Measurements from ENCODE around the gene RGS6. TPM values are rescaled to one million over a fixed set of nuclear protein-coding genes. Genes with fewer than 3 reads are reported as not detected.

Gene RGS6
- total RNA-seq, 1 experiment from 2014 or later, result not detected

DNA sequence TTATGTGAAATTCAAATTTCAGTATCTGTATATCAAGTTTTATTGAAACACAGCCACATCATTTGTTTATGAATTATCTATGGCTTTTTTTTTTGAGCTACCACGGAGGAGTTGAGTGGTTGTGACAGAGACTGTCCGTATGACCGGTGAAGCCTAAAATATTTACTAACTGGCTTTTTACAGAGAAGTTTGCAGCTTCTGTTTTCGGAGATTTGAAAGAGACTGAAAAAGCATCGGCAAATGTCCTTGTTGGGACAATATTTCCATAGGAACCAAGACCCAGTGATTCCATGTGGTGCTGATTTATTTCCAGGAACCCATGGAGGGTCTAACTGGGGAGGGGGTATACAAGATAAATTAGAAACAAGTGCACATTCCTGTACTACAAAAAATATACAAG is 56.2 kb downstream of the RGS6 start:
- H3K9me3 ChIP-seq (ENCODE audit: low read length), result no peaks in the 10 kb centered on the region
- H3K36me3 ChIP-seq (ENCODE audit: low read depth, low read length), result no peaks in the 10 kb centered on the region
- no peaks in the 10 kb centered on the region for H4K20me1 ChIP-seq (ENCODE audit: low read length)
- no peak for TF ChIP-seq EZH2phosphoT487 (IDR thresholded peaks at IDR 0.05; ENCODE audit: borderline replicate concordance, low read length)
- TF ChIP-seq EZH2 (IDR thresholded peaks at IDR 0.05; ENCODE audit: low read length, unreplicated experiment), result no peak
- TF ChIP-seq CTCF (conservative IDR thresholded peaks at IDR 0.05; ENCODE audit: low read depth, low read length), result no peak
- no peak for DNase-seq
- ChIA-PET POLR2A (ENCODE audit: unreplicated experiment) (no interaction called here), CTCF (no interaction called here)
- H3K27me3 ChIP-seq (ENCODE audit: low read length), result peaks cover 62% of the 10 kb centered on the region
- no peak for ATAC-seq
- no peak overlapping the region for H2AFZ ChIP-seq (ENCODE audit: low read length)
- intact Hi-C loops (cut with micrococcal nuclease), result no loop called here
- H3K27ac ChIP-seq (ENCODE audit: low read length), result no peak overlapping the region
- H3K4me3 ChIP-seq (ENCODE audit: low read length), result no peak overlapping the region
- no peaks in the 10 kb centered on the region for H3F3A ChIP-seq (ENCODE audit: low read length, unreplicated experiment)
- no peak overlapping the region for H3K9ac ChIP-seq (ENCODE audit: low read length)
- no peaks in the 10 kb centered on the region for H3K79me2 ChIP-seq (ENCODE audit: low read length)
- H3K9me2 ChIP-seq (replicated peaks; ENCODE audit: low read length), result no peaks in the 10 kb centered on the region
- no peak overlapping the region for H3K4me2 ChIP-seq (ENCODE audit: low read length)
- BruUV-seq (replicated peaks), result no TSS peak
- H3K4me1 ChIP-seq (ENCODE audit: insufficient read depth, low read length), result no peaks in the 10 kb centered on the region

DNA sequence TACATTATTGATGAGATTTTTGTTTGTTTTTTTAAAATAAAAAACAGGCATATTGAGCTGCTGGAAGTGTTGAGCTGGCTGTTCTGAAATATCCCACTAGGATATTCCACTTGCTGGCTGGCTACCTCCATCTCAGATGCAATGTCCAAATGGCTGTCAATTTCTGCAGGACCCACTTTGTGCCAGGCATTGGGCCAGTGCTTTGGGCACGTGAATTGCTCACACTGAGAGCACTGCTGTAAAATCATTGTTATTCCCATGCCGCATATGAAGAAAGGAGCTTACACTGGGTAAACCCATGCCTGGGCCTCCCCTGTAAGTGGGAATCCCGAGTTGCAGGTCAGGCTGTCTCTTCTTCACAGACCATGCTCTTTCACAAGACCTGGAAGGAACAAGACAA is 56.7 kb downstream of the RGS6 start:
- Histone ChIP-seq H3K9ac (ENCODE audit: low read length) (no peak overlapping the region), H4K20me1 (ENCODE audit: low read length) (no peaks in the 10 kb centered on the region), H3K9me3 (ENCODE audit: low read length) (no peaks in the 10 kb centered on the region), H3F3A (ENCODE audit: low read length, unreplicated experiment) (no peaks in the 10 kb centered on the region), H3K79me2 (ENCODE audit: low read length) (no peaks in the 10 kb centered on the region), H3K36me3 (ENCODE audit: low read depth, low read length) (no peaks in the 10 kb centered on the region), H3K4me3 (ENCODE audit: low read length) (no peak overlapping the region), H3K9me2 (replicated peaks; ENCODE audit: low read length) (no peaks in the 10 kb centered on the region), H2AFZ (ENCODE audit: low read length) (no peak overlapping the region), H3K4me1 (ENCODE audit: insufficient read depth, low read length) (no peaks in the 10 kb centered on the region), H3K27ac (ENCODE audit: low read length) (no peak overlapping the region), H3K27me3 (ENCODE audit: low read length) (peaks cover 63% of the 10 kb centered on the region), H3K4me2 (ENCODE audit: low read length) (no peak overlapping the region)
- no TSS peak for BruUV-seq (replicated peaks)
- intact Hi-C loops (cut with micrococcal nuclease), result no loop called here
- CTCF ChIA-PET, result no interaction called here
- POLR2A ChIA-PET (ENCODE audit: unreplicated experiment), result no interaction called here
- DNase-seq, result no peak
- no peak for ATAC-seq
- TF ChIP-seq CTCF (conservative IDR thresholded peaks at IDR 0.05; ENCODE audit: low read depth, low read length) (no peak), EZH2 (IDR thresholded peaks at IDR 0.05; ENCODE audit: low read length, unreplicated experiment) (no peak), EZH2phosphoT487 (IDR thresholded peaks at IDR 0.05; ENCODE audit: borderline replicate concordance, low read length) (no peak)

DNA sequence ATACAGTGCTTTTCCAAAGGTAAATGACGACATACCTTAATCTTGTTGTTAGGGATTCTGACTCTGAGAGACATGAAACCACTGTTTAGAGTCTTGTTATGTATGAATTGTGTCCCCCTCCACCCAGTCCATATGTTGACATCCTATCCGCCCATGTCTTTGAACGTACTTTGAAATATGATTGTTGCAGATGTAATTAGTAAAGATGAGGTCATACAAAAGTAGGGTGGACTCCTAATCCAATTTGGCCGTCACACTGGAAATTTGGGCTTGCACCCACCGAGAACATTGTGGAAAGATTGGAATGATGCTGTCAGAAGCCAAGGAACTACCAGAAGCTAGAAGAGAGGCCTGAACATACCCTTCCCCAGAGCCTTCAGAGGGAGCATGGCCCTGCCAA is 62.2 kb downstream of the RGS6 start:
- ChIA-PET POLR2A (ENCODE audit: unreplicated experiment) (no interaction called here), CTCF (no interaction called here)
- peaks cover 73% of the 10 kb centered on the region for H3K27me3 ChIP-seq (ENCODE audit: low read length)
- H3K79me2 ChIP-seq (ENCODE audit: low read length), result no peaks in the 10 kb centered on the region
- H3K9ac ChIP-seq (ENCODE audit: low read length), result no peak overlapping the region
- DNase-seq (no peak), ATAC-seq (no peak)
- H3K36me3 ChIP-seq (ENCODE audit: low read depth, low read length), result no peaks in the 10 kb centered on the region
- H4K20me1 ChIP-seq (ENCODE audit: low read length), result no peaks in the 10 kb centered on the region
- intact Hi-C loops (cut with micrococcal nuclease), result no loop called here
- no peak overlapping the region for H3K4me3 ChIP-seq (ENCODE audit: low read length)
- no peak overlapping the region for H3K4me2 ChIP-seq (ENCODE audit: low read length)
- no TSS peak for BruUV-seq (replicated peaks)
- no peaks in the 10 kb centered on the region for H3K9me2 ChIP-seq (replicated peaks; ENCODE audit: low read length)
- TF ChIP-seq CTCF (conservative IDR thresholded peaks at IDR 0.05; ENCODE audit: low read depth, low read length), result no peak
- H2AFZ ChIP-seq (ENCODE audit: low read length), result no peak overlapping the region
- no peaks in the 10 kb centered on the region for H3K4me1 ChIP-seq (ENCODE audit: insufficient read depth, low read length)
- no peaks in the 10 kb centered on the region for H3K9me3 ChIP-seq (ENCODE audit: low read length)
- no peaks in the 10 kb centered on the region for H3F3A ChIP-seq (ENCODE audit: low read length, unreplicated experiment)
- H3K27ac ChIP-seq (ENCODE audit: low read length), result no peak overlapping the region
